Neural cell (in vitro differentiated cells): ENCODE results near the gene ANKFN1.

ENCODE experiments used
- CTCF ChIP-seq: fragments of 450-650 bp; IDR thresholded peaks from 2 replicates; pipeline ENCODE4 v1.5.1; 2014; ENCODE audit warnings: antibody characterized with exemption, mild to moderate bottlenecking, moderate library complexity; ENCODE audit not compliant: poor library complexity, severe bottlenecking
- MXI1 ChIP-seq: fragments of 450-650 bp; conservative IDR thresholded peaks from 2 replicates; pipeline ENCODE4 v1.6.1; 2014; ENCODE audit warnings: antibody characterized with exemption, mild to moderate bottlenecking; ENCODE audit not compliant: poor library complexity, severe bottlenecking
- POLR2AphosphoS5 ChIP-seq: IDR thresholded peaks from 2 replicates; pipeline ENCODE4 v1.6.1; 2012
- RAD21 ChIP-seq: fragments of 450-650 bp; conservative IDR thresholded peaks from 2 replicates; pipeline ENCODE4 v1.6.1; 2014; ENCODE audit warnings: antibody characterized with exemption, mild to moderate bottlenecking, moderate library complexity
- REST ChIP-seq: IDR thresholded peaks from 2 replicates; pipeline ENCODE4 v1.6.1; 2012; ENCODE audit warnings: borderline replicate concordance
- SMC3 ChIP-seq: fragments of 450-650 bp; conservative IDR thresholded peaks from 2 replicates; pipeline ENCODE4 v1.6.1; 2014; ENCODE audit warnings: antibody characterized with exemption, mild to moderate bottlenecking, moderate library complexity; ENCODE audit not compliant: poor library complexity

DNA sequence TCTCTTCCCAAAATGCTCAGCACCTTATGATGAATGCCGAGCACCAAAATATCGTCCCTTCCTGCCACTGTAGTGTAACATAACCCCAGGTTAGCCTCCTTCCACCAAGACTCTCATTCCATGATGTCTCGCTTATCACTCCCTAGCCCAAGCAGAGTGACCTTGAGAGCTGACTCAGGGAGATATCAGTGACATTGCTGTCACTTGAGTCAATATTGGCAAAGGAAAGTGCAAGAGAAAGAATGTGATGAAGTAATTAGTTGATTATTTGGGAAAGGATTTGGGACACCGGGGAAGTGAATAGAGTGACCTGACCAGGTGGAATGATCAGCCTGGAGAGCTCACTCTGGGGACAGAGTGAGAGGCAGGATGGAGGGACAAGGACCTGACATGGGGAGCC, 2.6 kb upstream of the ANKFN1 start:
- TF ChIP-seq MXI1, result no peak
- no peak for TF ChIP-seq RAD21
- no peak for TF ChIP-seq REST
- no peak for TF ChIP-seq SMC3
- no peak for TF ChIP-seq CTCF
- no peak for TF ChIP-seq POLR2AphosphoS5
